ENCODE measurements around the gene KLHL17. TPM values are rescaled to one million over a fixed set of nuclear protein-coding genes. Genes with fewer than 3 reads are reported as not detected.

The KLHL17 gene
- 6.3 and 7.3 TPM in 2 replicates for total RNA-seq

DNA sequence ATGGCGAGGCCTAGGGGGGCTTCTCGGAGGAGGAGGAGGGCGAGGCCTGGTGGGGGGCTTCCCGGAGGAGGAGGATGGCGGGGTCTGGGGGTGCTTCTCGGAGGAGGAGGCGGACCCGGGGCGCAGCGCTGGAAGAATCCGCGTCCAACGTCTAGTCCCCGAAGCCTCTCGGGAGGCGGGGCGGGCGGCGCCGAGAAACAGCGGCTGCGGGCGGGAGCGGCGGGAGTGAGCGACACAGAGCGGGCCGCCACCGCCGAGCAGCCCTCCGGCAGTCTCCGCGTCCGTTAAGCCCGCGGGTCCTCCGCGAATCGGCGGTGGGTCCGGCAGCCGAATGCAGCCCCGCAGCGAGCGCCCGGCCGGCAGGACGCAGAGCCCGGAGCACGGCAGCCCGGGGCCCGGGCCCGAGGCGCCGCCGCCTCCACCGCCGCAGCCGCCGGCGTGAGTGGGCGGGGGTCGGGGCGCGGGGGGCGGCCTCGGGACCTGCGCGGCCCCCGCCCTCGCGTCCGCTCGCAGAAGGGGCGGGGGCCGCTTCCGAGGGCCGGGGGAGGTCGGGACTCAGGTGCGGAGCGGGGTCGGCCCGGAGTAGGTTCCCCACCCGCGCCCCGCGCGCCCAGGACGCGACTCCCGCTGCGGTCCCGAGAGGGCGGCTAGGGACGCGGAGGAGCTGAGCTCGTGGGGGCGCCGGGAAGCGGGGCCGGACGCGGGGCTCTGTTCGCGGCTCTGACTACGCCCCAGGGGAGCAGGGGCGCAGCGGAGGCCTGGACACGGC lies at the start of gene KLHL17:
Gene KLHL17, plus strand, starts transcription at position 222 of the 769 bp plus-strand sequence. Its CDS starts 110 bp downstream, at position 332.

GRCh38 chr1:923131-923990 lies 37.0 kb upstream of the KLHL17 start, which contains the start of gene SAMD11:
TSS of gene SAMD11 (plus strand) at chr1:923923. CDS start at chr1:924432, 509 bp downstream.

DNA sequence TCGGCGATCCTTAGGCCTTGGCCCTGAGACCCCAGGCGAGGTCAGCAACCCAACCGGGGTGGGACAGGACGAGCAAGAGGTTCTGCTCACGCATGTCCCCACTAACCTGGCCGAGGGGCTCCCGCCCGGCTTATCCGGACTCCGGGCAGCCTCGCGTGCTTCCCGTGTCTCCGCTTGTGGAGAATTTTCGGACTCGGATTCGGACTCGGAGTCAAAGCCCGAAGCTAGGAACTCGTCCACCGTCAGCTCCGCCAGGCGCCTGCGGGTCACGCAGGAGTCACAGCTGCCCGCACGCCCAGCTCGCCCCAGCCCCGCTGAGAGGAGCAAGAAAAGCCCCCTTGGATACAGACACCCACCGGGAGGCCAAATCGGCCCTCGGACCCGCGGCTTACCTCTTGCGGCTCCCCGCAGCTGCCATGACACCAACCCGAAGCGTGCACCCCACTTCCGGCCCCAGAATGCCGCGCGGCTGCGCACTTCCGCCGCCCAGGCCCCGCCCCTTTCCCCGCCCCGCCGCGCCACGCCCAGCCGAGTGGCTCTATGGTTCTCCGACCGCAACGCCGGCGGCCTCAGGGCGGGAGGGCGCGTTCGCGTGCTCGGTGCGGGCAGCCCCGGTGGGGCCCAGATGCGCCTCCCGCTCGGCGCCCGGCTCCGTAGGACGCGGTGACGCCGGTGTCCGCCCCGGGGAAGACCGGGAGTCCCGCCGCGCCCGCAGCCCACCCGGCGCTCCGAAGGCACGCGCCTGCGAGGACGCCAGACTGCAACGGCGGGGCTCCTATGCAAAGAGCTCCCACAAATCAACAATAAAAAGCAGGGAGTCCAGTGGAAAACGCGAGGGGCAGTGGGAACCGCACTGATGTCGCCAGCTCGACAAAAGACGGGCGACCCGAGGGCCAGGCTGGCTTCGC lies 1.3 kb upstream of the KLHL17 start, which contains the start of gene NOC2L:
Gene NOC2L, minus strand, starts transcription at position 434 of the 908 bp plus-strand sequence. Its CDS starts 16 bp downstream, at position 418.

DNA sequence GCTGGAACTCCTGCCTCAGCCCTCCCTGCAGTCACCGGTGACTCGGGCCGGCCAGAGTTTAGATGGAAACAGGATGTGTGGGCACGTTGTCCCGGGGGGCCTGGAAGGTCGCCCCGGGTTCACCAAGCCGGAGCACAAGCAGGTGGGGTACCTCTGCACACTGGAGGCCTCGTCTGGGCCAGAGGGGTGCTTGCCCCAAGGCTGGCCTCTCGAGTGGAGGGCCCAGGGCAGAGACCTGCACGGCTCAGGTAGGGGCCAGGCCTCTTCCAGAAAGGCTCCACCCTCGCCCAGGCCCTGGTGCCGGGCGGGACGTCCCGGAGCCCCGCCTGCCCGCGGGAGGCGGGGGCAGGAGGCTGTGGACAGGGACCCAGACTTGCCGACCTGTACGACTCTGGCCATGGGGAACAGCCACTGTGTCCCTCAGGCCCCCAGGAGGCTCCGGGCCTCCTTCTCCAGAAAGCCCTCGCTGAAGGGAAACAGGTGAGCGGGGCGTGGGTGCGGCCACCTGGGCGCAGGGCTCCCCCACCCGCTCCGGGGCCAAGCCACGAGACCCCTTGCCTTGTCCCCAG lies 5.8 kb downstream of the KLHL17 start, which contains the start of gene PLEKHN1:
Gene PLEKHN1, plus strand, starts transcription at position 348 of the 569 bp plus-strand sequence. Its CDS starts 50 bp downstream, at position 398.

DNA sequence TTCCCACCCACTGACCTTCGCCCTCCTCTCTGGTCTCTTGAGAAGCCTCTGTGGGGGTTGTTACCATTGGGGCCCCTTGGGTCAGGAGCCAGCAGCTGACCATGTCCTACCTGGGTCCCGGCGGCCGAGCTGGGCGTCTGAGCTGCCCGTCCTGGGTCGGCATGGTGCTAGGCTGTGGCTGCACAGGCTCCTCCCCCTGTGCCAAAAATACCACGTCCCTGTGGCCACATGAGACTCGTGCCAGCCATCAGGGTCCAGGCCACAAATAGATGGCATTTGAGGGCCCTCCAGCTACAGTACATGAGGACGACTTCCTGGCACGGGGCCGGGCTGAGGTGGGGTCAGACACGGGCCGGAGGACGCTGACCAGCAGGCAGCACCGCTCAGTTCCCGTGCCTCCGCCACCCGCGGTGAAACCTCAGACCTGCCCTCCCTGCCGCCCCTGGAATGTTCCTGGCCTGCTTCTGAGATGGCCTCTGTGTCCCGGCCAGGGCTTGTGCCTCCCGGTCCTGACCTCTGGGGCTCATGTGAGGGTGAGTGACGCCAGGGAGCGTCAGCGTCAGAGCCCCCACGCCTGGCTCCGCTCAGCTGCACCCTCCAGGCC lies 21.7 kb downstream of the KLHL17 start, which contains the start of gene PERM1:
Gene PERM1, minus strand, starts transcription at position 139 of the 604 bp plus-strand sequence. CDS start 1,064 bp downstream, outside the sequence.

DNA sequence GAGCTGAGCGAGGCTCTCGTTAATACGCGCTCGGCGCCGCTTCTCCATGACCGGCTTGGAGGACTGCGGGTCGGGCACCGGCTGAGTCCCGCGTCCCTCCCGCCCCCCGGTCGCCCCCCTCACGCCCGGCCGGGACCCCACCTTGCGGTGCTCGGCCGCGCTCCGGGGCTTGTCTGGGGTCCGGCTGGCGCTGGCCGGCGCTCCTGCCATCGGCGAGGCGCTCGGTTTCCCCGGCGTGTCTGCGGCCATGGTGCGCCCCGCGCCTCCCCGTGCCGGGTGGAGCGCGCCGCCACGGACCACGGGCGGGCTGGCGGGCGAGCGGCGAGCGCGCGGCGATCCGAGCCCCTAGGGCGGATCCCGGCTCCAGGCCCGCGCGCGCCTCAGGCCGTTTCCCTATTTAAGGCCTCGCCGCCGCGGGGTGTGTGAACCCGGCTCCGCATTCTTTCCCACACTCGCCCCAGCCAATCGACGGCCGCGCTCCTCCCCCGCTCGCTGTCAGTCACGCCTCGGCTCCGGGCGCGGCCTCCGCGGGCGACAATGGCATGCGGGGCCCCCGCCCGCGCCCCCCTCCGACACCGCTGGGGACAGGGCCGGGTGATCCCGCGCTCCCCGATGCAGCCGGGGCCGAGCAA lies 39.5 kb downstream of the KLHL17 start, which contains the start of gene HES4:
Gene HES4, minus strand, starts transcription at position 373 of the 632 bp plus-strand sequence. Its CDS starts 124 bp downstream, at position 249.

DNA sequence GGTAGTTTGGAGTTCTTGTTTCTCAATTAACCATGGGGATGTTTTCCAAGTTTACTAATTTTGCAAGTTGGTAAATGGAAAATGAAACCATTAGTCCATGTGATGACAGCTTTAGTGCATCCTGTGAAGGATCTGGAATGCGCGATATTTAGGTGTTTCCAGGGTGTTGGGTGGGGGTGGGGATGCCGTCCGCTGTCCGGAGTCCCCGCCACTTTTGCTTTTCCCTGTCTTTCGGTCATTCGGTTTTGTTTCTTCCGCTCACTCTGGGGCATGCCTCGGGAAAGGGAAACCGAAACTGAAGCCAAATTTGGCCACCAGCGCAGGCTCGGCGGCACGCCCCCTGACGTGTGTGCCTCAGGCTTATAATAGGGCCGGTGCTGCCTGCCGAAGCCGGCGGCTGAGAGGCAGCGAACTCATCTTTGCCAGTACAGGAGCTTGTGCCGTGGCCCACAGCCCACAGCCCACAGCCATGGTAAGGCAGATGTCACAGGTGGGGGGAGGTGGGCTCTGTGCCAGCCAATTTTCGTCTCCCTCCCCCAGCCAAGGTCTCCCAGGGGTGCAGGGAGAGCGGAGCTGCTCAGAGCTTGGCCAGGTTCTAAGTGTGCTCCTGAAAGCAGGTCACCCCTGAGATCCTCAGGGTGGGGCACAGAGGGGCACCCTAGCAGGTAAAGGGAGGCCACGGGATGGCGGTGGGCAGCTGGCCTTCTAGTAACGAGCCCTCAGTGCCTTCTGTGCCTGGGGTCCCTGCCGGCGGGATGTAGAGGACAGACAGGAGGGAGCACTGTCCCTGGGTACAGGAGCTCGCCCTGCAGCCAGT lies 52.9 kb downstream of the KLHL17 start, which contains the start of gene ISG15:
Gene ISG15, plus strand, starts transcription at position 393 of the 817 bp plus-strand sequence. Its CDS starts 77 bp downstream, at position 470.

Small RNA genes within 50 kb of the gene (small RNA-seq; reads per million reads assigned to genes)
- gene AL645608.3 (not detected), gene AL645608.4 (not detected)

Other genes starting within 250 kb of the KLHL17 start
- 1.1 and 1.8 TPM in 2 replicates for gene SAMD11, start 36.7 kb upstream of the KLHL17 start, total RNA-seq
- 50.6 and 52.7 TPM in 2 replicates for gene NOC2L, start 1.3 kb upstream of the KLHL17 start, total RNA-seq
- 0.49 and 0.65 TPM in 2 replicates for gene PLEKHN1, start 5.9 kb downstream of the KLHL17 start, total RNA-seq
- gene PERM1, start 21.5 kb downstream of the KLHL17 start, total RNA-seq: not detected in 2 replicates
- gene HES4, start 39.5 kb downstream of the KLHL17 start, total RNA-seq: 0.49 and 1.3 TPM in 2 replicates
- 97.5 and 108 TPM in 2 replicates for gene ISG15, start 52.9 kb downstream of the KLHL17 start, total RNA-seq
- gene AGRN, start 59.5 kb downstream of the KLHL17 start, total RNA-seq: 35.6 and 51.6 TPM in 2 replicates
- not detected in 2 replicates for gene RNF223, start 113.7 kb downstream of the KLHL17 start, total RNA-seq
- 9.2 and 12.3 TPM in 2 replicates for gene C1orf159, start 155.5 kb downstream of the KLHL17 start, total RNA-seq
- not detected in 2 replicates for gene TTLL10, start 213.3 kb downstream of the KLHL17 start, total RNA-seq
- gene TNFRSF18, start 246.0 kb downstream of the KLHL17 start, total RNA-seq: 0.16 TPM in 1 of 2 replicates, not detected in the other